ENCODE data around the gene MBOAT2. TPM values are rescaled to one million over a fixed set of nuclear protein-coding genes. Genes with fewer than 3 reads are reported as not detected.

MBOAT2 gene
- polyA plus RNA-seq, 1 donor (not counting 4 experiments of a cell fraction or from before 2014, with no cell fraction given), result 121 TPM

DNA sequence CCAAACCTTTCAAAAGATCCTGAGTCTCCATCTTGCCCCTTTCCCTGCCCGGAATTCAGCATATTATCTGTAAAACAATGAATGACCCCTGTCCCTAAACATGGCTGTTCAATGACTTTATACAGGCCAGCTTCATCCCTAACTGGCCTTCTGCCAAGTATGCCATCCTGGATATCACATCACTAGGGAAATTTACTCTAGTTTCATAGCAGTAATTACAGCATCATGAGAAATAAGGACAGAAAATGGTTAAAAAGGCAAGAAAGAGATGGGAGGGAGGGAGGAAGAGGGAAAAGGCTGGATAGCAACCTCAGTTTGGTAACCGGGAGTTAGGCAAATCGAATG, 4.4 kb downstream of the MBOAT2 start:
- Histone ChIP-seq H3K4me1 (ENCODE audit: control insufficient read depth, extremely low read depth, insufficient read depth, low read length) (peaks cover 42% of the 10 kb centered on the region), H4K20me1 (ENCODE audit: control insufficient read depth, extremely low read depth, insufficient read depth, low read length) (peaks cover 7% of the 10 kb centered on the region), H2AFZ (ENCODE audit: control insufficient read depth, low read length) (no peak overlapping the region), H3K9ac (ENCODE audit: control insufficient read depth, extremely low read depth, insufficient read depth, low read length) (no peak overlapping the region), H3K27me3 (ENCODE audit: control insufficient read depth, extremely low read depth, insufficient read depth, low read length) (no peaks in the 10 kb centered on the region), H3K4me3 (ENCODE audit: control insufficient read depth in 2 of 3, extremely low read depth in 1 of 3, insufficient read depth in 2 of 3, low read depth in 1 of 3, low read length in 3 of 3) (no peak overlapping the region), H3K9me3 (ENCODE audit: control insufficient read depth, low read depth, low read length) (no peaks in the 10 kb centered on the region), H3K27ac (ENCODE audit: control insufficient read depth, insufficient read depth, low read length) (no peak overlapping the region), H3K9me1 (ENCODE audit: control insufficient read depth, extremely low read depth, insufficient read depth, low read length) (peaks cover 6% of the 10 kb centered on the region), H3K79me2 (ENCODE audit: control insufficient read depth, insufficient read depth, low read length) (peaks cover 89% of the 10 kb centered on the region), H3K36me3 (ENCODE audit: control insufficient read depth in 2 of 2, extremely low read depth in 1 of 2, insufficient read depth in 2 of 2, low read length in 2 of 2) (no peaks in the 10 kb centered on the region), H3K4me2 (ENCODE audit: control insufficient read depth, extremely low read depth, insufficient read depth, low read depth, low read length) (no peak overlapping the region)
- FAIRE-seq, result no peak
- TF ChIP-seq EZH2 (IDR thresholded peaks at IDR 0.05; ENCODE audit: low read length), result no peak
- TF ChIP-seq, protein P1, sequence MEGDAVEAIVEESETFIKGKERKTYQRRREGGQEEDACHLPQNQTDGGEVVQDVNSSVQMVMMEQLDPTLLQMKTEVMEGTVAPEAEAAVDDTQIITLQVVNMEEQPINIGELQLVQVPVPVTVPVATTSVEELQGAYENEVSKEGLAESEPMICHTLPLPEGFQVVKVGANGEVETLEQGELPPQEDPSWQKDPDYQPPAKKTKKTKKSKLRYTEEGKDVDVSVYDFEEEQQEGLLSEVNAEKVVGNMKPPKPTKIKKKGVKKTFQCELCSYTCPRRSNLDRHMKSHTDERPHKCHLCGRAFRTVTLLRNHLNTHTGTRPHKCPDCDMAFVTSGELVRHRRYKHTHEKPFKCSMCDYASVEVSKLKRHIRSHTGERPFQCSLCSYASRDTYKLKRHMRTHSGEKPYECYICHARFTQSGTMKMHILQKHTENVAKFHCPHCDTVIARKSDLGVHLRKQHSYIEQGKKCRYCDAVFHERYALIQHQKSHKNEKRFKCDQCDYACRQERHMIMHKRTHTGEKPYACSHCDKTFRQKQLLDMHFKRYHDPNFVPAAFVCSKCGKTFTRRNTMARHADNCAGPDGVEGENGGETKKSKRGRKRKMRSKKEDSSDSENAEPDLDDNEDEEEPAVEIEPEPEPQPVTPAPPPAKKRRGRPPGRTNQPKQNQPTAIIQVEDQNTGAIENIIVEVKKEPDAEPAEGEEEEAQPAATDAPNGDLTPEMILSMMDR (optimal IDR thresholded peaks at IDR 0.05 in 1 of 3, IDR thresholded peaks at IDR 0.05 in 1 of 3, conservative IDR thresholded peaks at IDR 0.05 in 1 of 3; ENCODE audit: extremely low read depth in 1 of 3, insufficient read depth in 2 of 3, low read length in 3 of 3), result no peak
- DNase-seq (ENCODE audit: low read depth, low spot score), result no peak
- dilution Hi-C loops (cut with MboI; ENCODE audit: extremely low pct_ligation_motif_present, low sequenced_read_pairs), result no loop called here

DNA sequence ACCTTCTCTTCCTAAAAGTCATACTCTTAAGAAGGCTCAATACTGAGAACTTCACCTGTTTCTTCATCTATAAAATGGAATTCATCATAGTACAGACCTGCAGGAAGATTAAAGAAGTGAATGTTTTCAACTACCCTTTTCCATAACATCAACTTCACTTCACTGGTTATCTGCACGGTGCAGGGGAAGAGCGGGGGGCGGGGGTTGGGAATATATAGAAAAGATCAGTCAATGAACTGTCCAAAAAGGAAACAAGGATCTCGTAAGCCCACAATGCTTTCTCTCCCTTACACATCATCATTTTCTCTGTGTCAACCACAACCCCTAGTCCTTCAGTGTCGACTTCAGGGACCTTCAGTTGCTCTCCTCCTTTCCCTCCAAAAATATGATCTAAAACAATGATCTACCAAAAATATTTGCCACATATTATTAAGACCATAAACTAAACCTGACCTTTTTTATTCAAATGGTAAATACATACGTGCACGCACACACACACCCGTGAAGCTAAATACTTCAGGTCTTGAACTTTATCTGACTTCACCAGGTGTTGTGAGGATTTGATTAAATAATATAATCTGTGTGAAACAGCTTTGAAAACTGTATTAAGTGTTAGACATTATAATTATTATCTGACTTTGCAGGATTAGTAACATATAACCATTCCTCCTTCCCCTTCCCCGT, 4.9 kb downstream of the MBOAT2 start:
- Histone ChIP-seq H3K79me2 (ENCODE audit: control insufficient read depth, insufficient read depth, low read length) (peaks cover 94% of the 10 kb centered on the region), H4K20me1 (ENCODE audit: control insufficient read depth, extremely low read depth, insufficient read depth, low read length) (peaks cover 7% of the 10 kb centered on the region), H3K9ac (ENCODE audit: control insufficient read depth, extremely low read depth, insufficient read depth, low read length) (no peak overlapping the region), H3K4me2 (ENCODE audit: control insufficient read depth, extremely low read depth, insufficient read depth, low read depth, low read length) (no peak overlapping the region), H3K9me1 (ENCODE audit: control insufficient read depth, extremely low read depth, insufficient read depth, low read length) (peaks cover 6% of the 10 kb centered on the region), H3K9me3 (ENCODE audit: control insufficient read depth, low read depth, low read length) (no peaks in the 10 kb centered on the region), H2AFZ (ENCODE audit: control insufficient read depth, low read length) (no peak overlapping the region), H3K4me3 (ENCODE audit: control insufficient read depth in 2 of 3, extremely low read depth in 1 of 3, insufficient read depth in 2 of 3, low read depth in 1 of 3, low read length in 3 of 3) (no peak overlapping the region), H3K36me3 (ENCODE audit: control insufficient read depth in 2 of 2, extremely low read depth in 1 of 2, insufficient read depth in 2 of 2, low read length in 2 of 2) (no peaks in the 10 kb centered on the region), H3K27ac (ENCODE audit: control insufficient read depth, insufficient read depth, low read length) (no peak overlapping the region), H3K4me1 (ENCODE audit: control insufficient read depth, extremely low read depth, insufficient read depth, low read length) (peaks cover 42% of the 10 kb centered on the region), H3K27me3 (ENCODE audit: control insufficient read depth, extremely low read depth, insufficient read depth, low read length) (no peaks in the 10 kb centered on the region)
- dilution Hi-C loops (cut with MboI; ENCODE audit: extremely low pct_ligation_motif_present, low sequenced_read_pairs), result no loop called here
- TF ChIP-seq, protein P1 (optimal IDR thresholded peaks at IDR 0.05 in 1 of 3, IDR thresholded peaks at IDR 0.05 in 1 of 3, conservative IDR thresholded peaks at IDR 0.05 in 1 of 3; ENCODE audit: extremely low read depth in 1 of 3, insufficient read depth in 2 of 3, low read length in 3 of 3), result no peak
- TF ChIP-seq EZH2 (IDR thresholded peaks at IDR 0.05; ENCODE audit: low read length), result no peak
- no peak for FAIRE-seq
- no peak for DNase-seq (ENCODE audit: low read depth, low spot score)

Measured in keratinocyte (primary cell).